Eye (tissue), 1 donor: ENCODE results near the gene ANAPC16.
"Not testable (repeated sequence)": the region's sequence is repeated elsewhere in the genome, so short reads cannot be mapped to it uniquely, and the experiment has no call there.

Experiments
- DNase-seq: peaks from one replicate; pipeline ENCODE4 v3.0.0-alpha.2; 2015

Gene ANAPC16

DNA sequence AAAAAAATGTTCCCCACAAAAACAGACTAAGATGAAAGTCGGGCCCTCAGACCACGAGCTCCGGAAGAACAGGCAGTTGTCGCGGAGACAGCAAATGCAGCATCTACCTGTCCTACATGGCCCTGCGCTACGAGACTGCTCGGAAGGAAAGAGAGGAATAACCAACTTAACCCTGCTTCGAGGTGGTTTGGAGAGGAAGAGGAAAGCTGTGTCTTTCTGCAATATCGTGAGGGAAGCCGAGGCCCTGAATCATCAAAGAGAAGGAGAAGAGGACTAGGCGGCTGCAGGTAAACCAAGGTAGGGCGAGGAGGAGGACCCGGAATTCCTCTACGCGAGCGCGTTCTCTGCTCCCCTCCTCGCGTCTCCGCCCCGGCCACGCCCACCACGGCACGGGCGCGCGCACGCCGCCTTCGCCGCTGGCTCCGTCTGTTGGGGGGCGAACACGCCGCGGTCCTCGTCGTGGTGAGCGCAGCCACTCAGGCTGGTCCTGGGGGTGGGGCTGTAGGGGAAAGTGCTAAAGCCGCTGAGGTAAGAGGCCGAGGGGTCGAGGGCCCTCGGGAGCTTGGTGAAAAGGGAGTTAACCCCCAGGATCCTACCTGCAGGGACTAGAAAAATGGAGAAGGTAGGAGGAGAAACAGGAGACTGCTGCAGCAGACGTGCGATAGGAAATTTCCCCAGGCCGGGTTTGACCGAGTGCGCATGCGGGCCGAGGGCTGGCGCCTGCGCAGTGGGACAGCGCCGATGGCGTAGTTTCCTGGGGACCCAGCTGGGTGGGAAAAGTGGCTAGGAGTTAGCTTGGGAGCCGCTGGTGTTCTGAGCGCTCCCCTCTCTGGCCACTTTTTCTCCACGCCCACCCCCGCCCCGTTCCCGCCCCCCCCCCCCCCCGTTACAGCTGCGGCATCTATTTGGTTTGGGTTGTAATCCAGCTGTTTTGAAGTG, at the start of gene ANAPC16, which contains the start of gene ASCC1:
Gene ANAPC16 (plus strand): TSS at position 402 of the 939 bp plus-strand sequence. CDS start 7,903 bp downstream, outside the sequence.
Gene ASCC1 (minus strand): TSS at position 666 of the 939 bp plus-strand sequence. CDS start 2,978 bp downstream, outside the sequence.
- DNase-seq, result peak; percentile 99

DNA sequence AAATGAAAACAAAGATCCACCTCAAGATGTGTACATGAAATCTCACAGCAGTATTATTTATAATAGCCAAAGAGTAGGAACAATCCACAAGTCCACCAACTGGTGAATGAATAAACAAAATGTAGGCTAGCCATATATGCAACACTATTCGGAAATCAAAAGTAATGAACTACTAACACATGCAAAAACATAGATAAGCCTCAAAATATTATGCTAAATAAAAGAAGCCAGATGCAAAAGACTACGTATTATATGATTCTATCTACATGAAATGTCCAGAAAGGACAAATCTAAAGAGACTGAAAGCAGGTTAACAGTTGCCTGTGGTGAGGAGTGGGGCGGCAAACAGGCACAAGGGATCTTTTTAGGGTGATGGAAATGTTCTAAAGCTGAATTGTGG, 48.7 kb upstream of the ANAPC16 start:
- no peak for DNase-seq

DNA sequence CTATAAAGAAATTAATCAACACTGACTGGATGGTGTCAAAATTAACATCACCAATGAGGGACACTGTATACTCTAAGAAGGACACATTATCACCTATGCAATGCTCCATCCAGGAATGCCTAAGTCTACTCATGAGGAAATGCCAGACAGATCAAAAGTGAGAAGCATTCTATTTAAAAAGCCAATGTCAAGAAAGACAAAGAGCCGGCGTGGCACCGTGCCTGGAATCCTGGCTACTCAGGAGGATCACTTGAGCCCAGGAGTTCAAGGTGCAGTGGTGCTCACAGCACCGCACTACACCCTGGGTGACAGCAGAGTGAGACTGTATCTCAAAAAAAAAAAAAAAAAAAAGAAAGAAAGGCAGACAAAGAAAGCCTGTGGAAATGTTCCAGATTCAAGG, 45.5 kb upstream of the ANAPC16 start:
- DNase-seq, result no peak

DNA sequence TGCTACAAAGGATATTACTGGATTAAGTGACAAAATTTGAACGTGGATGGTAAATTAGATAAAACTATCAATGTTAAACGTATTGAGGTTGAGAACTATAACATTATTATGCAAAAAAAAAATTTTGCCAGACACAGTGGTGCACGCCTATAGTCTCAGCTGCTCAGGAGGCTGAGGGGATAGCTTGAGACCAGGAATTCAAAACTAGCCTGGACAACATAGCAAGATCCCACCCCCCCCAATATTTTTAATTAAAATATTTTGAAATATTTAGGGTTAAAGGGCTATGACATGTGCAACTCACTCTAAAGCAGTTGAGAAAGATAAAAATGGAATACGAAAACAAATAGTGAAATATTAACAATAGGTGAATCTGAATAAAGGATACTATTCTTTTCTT, 45.1 kb upstream of the ANAPC16 start:
- DNase-seq, result no peak

DNA sequence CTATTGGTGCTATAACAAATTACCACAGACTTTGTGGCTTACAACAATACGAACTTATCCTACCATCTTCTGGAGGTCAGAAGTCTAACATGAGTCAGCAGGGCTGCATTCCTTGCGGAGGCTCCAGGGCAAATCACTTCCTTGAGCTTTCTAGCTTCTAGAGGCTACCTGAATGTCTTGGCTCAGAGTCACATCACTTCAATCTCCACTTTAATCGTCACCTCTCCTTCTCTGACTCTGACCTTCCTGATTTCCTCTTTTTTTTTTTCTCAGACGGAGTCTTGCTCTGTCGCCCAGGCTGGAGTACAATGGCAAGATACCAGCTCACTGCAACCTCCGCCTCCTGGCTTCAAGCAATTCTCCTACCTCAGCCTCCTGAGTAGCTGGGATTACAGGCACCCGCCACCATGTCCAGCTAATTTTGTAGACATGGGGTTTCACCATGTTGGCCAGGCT, 44.6 kb upstream of the ANAPC16 start:
- no peak for DNase-seq

DNA sequence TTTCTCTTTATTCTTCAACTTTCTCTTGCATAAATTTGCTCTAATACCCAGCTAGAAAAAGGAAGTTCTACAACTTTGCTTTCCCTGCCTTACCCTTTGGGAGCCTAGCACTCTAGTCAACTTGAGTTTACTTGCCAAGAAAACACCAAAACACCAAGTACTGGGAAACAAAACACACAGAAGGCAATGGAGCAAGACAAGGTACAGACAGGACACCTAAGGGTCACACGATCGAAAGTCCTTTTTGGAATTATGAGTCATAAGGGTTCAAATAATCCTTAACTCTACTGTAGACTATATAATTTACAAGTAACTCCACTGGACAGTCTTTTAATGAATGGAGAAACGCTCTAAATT, 42.6 kb upstream of the ANAPC16 start:
- no peak for DNase-seq

DNA sequence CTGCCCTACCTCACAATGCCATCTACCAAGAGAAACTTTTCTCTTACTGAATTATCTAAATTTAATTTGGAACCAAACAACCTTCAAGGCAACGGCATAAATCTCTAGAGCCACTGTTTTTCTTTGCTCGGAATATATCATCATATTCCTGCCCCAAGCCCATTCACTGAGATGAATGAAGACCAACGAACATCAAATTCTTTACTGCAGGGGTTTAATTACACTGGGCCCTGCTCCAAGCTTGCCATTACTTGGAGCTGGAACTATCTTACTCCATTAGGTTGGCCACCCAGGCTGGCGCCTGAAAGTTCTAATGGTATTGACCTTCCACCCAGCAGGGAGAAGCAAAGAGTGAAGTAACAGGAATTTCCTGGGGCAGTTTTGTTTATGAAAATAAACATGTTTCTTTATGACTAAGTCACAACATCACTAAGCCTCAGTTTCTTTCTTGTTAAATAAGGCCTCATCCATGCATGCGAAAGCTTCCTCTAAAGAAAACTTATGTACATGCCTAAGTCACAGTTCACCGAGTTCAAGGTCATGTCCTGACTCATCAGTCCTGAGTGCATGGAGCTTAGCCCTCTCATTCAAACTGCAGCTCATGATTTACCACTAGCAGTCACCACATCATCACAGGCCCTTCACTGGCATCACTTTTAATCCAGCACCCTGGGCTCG, 42.1 kb upstream of the ANAPC16 start:
- DNase-seq, result no peak

DNA sequence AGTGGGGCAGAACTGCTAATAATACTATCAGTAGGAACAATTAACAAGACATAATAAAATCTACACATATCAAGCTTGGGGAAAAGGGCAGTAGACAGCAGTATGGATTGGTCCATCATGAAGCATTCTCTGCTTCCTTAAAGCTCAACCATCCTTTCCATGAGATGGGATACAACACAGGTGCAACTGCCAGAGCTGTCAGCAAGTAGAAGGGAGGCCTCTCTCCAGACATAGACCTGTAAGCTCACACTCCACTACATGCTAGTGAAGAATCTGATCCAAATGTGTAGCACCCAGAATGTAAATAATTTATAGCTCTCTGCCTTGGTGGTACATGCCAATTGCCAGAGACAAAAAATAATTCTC, 41.5 kb upstream of the ANAPC16 start:
- DNase-seq, result no peak

DNA sequence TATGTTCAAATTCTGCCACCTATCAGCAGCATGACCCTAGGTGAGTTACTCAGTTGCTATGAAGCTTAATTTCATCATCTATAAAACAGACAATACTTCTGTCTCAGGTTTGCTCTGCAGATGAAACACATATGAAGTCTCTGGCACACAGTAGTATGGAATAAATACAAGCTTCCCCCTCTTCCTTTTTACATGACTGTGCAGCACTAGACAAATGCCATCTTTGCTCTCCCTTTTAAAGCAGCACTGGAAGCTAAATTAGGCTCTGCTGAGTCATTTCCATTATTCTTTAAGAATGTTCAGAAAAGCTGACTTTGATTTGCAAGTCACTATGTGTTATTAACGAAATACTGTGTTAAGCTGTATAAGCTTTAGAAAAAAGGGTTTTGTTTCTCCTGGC, 40.7 kb upstream of the ANAPC16 start:
- DNase-seq, result no peak

DNA sequence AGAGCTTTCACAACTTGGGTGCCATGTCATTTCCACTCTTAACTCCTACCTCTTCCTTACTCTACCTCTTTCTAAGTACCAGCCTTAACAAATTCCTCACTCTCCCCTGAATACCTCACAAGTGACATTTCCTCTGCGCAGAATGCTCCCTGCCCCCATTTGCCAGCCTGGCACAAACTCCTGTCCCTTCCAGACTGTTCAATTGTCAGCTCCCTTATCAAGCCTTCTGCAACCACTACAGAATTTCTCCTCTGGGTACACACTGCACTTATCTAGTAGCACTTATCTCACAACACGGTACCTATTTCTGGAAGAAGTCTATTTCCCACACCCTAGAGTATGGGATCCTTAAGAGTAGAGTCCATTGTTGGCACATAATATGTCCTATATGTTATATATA, 39.1 kb upstream of the ANAPC16 start:
- DNase-seq, result no peak

DNA sequence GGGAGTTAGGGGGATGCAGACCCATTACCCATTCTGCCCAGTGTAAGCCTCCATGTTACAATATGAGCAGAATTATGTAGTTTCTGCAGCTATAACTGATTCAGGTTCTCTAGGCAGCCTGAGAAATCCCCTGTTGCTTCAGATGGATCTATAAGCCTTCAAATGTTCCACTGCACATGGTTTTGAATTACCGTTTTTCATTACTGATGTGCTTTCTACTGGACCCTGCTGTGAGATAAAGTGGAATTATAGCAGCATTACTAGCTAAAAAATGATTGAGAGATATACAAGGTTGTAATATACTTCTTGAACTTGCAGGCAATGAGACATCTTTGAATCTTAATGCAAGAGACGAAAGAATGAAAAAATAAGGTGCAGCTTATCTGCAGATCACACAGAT, 38.4 kb upstream of the ANAPC16 start:
- no peak for DNase-seq

DNA sequence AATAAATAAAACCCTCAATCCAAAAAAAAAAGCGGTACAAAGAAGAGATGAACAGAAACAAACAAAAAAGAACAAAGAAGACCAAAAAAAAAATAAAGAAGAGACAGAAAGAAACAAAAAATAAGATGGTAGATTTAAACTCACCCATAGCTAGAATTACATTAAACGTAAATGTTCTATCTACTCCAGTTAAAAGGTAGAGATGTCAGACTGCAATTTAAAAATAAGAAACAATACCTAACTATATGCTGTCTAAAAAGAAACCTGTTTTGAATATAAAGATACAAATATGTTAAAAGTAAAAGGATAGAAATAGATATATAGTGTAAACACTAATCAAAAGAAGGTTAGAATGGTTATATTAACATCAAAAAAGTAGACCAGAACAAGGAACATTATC, 31.7 kb upstream of the ANAPC16 start:
- DNase-seq, result no peak

DNA sequence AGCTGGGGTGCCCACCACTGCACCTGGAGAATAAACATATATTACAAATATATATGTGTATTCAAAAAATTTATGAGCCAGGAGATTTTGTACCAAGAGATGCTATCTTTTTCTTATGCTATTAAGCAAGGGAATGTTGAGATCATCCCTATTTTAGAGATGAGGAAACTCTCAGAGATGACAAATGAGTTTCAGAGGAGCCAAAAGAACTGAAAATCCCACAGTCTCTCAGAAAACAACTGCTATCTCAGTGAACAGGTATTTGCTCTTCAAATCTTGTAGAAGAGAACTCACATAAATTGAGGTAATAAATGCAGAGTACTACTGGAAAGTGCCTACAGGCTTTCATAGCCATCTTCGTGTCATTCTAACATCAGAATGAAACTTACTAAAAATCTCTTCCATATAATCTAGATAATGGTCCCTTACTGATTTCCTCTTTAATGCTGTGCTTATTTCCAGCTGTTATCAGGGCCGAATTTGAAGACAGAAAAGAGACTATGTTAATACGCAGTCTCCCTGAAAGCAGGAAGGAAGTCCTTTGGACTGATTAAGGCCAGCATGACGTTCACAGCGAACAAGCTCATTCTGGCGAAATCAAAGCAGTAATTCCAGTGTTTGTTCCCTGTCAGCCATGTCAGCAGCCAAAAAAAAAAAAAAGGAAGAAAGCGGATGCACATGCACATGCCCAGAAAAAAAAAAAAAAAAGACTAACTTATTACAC, 29.4 kb upstream of the ANAPC16 start:
- no peak for DNase-seq

DNA sequence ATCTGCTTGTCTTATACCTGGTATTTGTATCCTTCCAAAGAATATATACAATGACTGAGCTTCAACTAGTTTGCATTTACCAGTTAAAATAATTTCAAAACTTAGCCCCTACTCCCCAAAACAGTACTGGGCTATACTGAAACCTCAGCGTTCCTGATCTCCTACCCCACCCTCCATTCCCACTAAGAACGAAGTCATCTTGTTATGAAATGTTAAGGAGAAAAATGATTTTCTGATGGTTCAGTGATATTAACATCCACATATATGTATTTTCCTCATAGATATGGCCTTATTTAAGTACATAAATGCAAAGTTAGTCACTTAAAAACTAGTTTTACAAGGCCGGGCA, 28.9 kb upstream of the ANAPC16 start:
- no peak for DNase-seq

DNA sequence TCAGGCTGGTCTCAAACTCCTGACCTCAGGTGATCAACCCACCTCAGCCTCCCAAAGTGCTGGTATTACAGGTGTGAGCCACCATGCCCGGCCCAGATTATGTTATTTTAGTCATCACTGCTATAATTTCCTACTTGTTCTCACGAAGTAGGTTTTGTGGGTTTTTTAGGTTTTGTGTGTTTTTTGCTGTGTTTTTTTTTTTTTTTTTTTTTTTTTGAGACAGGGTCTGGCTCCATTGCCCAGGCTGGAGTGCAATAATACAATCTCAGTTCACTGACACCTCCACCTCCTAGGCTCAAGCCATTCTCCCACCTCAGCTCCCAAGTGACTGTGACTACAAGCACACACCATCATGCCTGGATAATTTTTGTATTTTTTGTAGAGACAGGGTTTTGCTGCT, 20.9 kb upstream of the ANAPC16 start:
- DNase-seq, result no peak

DNA sequence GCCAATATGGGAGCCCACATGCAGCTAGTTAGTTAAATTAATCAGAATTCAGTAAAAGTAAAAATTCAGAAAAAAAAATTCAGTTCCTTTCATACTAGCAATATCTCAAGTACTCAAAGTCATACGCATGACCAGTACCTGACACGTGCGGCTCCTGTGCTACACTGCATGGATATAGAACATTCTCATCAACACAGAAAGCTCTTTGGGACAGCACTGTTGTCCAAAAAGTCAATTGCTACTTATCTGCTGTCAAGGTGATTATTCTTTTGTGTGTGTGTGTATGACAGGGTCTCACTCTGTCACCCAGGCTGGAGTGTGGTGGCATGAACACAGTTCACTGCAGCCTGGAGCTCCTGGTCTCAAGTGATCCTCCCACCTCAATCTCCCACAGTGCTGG, 14.9 kb upstream of the ANAPC16 start:
- DNase-seq, result no peak

DNA sequence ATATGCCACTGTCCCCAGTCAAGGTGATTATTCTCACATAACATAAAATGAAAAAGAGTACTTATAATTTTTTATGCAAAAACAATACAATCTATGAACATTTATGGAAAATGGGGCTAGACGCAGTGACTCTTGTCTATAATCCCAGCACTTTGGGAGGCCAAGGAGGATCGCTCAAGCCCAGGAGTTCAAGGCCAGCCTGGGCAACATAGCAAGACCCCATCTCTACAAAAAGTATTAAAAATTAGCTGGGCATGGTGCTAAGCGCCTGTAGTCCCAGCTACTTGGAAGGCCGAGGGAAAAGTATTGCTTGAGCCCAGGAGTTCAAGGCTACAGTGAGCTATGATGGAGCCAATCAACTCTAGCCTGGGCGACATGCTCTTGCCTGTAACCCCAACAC, 14.5 kb upstream of the ANAPC16 start:
- DNase-seq, result no peak

DNA sequence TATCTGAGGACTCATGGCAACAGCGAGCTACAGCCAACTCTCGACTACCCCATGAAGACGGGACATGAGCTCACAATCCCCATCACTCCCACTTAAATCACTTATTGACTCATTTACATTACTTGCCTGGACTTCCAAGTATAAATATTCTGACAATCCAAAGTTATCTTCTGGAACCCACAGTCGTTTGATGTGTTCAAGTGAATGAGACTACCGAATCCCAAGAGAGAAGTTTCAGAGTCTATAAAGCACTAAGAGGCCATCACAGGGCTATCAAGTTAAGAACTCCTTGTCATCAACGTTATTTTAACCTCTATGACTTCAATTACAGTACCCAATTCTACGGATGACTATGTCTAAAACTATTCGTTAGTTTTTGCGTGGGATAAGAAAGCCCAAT, 11.5 kb upstream of the ANAPC16 start:
- no peak for DNase-seq

DNA sequence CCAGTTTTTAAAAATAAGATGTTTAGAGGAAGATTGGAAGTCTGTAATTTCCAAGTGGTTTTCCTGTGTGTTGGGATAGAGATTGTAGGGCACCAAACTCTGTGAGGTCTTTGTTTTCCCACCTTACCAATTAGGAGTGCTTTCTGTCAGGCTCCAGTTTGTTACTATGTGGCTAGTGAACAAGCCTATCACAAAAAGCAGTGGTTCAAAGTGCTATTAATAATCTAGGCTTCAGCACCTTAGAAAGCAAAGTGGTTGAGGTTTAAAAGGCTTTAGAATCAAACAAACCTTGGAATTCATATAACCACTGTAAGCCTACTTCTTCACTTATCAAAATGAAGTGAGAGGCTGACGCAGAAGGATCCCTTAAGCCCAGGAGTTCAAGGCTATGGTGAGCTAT, 11.1 kb upstream of the ANAPC16 start:
- DNase-seq, result no peak

DNA sequence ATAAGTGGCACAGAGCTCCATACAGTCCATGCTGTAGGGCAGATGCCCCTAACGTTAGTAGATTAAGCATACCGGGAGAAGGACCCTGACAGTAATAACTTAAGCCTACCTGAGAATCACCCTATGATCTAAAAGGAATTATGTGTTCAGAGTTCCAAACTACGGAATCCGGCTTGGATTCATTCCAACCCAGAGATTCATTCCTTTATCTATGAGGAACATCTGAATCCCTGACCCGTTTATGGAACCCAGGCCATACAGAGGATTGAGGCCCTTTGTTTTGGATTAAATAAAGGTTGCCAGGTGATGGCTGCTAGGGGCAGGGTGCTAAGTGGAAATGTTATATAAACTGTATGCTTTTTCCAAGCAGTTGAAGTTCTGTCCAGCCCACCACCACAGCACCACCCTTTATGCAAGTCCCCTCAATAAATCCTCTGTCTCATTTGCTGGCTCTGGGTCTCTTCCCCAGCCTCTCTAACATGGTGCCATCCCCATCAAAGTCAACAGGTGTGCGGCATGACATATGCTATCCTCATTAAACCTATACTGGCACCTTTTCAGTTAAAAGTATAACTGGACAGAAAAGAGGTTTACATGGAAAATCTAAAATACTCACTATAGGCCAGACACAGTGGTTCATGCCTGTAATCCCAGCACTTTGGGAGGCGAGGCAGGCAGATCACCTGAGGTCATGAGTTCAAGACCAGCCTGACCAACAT, 9.1 kb upstream of the ANAPC16 start:
- DNase-seq, result no peak

DNA sequence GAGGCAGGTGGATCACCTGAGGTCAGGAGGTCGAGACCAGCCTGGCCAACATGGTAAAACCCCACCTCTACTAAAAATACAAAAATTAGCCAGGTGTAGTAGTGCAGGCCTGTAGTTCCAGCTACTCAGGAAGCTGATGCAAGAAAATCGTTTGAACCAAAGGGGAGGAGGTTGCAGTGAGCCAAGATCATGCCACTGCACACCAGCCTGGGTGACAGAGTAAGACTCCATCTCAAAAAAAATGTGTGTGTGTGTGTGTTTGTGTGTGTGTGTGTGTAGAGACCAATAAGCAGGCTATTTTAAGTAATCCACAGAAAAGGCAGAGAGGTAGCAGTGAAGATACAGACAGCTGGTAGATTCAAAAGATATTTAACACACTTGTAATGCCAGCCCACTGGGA, 7.3 kb upstream of the ANAPC16 start:
- DNase-seq, result not testable (repeated sequence)

DNA sequence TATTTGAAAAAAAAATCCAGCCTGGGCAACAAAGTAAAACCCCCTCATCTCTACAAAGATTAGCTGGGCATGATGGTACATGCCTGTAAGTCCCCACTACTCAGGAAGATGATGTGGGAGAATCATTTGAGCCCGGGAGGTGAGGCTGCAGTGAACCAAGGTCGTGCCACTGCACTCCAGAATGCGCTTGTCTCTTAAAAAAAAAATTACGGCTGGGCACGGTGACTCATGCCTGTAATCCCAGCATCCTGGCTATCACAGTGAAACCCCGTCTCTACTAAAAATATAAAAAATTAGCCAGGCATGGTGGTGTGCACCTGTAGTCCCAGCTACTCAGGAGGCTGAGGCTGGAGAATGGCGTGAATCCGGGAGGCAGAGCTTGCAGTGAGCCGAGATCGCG, 4.4 kb upstream of the ANAPC16 start:
- not testable (repeated sequence) for DNase-seq

DNA sequence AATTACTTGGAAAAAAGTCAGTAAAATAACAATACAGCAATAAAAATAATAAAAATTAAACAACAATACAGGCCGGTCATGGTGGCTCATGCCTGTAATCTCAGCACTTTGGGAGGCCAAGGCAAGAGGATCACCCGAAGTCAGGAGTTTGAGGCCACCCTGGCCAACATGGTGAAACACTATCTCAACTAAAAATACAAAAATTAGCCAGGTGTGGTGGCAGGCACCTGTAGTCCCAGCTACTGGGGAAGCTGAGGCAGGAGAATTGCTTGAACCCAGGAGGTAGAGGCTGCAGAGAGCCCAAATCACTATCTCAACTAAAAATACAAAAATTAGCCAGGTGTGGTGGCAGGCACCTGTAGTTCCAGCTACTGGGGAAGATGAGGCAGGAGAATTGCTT, 4.0 kb upstream of the ANAPC16 start:
- not testable (repeated sequence) for DNase-seq
